Epithelial cell of esophagus (primary cell): Measurements from ENCODE around the gene KANTR.
A peak's percentile ranks its signal among the peaks of the same experiment; 100 is the strongest.

Experiments
- DNase-seq: peaks from one replicate; pipeline ENCODE4 v3.0.0; 2010; ENCODE audit warnings: low read depth
- H3K4me3 ChIP-seq: 2 replicates; pipeline ENCODE4 v1.5.1; 2011; ENCODE audit warnings: mild to moderate bottlenecking, low read length, control low read depth
- TF ChIP-seq, protein P1 (sequence below): IDR thresholded peaks from 2 replicates; pipeline ENCODE4 v1.5.1; 2011; ENCODE audit warnings: low read depth, mild to moderate bottlenecking, low read length, control low read depth, inconsistent platforms; ENCODE audit not compliant: insufficient read depth; ENCODE audit errors: missing control alignments

KANTR gene, protein sequence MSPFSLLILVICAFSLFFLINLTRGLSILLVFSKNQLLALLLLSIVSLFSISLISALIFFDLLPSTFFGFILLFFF

DNA sequence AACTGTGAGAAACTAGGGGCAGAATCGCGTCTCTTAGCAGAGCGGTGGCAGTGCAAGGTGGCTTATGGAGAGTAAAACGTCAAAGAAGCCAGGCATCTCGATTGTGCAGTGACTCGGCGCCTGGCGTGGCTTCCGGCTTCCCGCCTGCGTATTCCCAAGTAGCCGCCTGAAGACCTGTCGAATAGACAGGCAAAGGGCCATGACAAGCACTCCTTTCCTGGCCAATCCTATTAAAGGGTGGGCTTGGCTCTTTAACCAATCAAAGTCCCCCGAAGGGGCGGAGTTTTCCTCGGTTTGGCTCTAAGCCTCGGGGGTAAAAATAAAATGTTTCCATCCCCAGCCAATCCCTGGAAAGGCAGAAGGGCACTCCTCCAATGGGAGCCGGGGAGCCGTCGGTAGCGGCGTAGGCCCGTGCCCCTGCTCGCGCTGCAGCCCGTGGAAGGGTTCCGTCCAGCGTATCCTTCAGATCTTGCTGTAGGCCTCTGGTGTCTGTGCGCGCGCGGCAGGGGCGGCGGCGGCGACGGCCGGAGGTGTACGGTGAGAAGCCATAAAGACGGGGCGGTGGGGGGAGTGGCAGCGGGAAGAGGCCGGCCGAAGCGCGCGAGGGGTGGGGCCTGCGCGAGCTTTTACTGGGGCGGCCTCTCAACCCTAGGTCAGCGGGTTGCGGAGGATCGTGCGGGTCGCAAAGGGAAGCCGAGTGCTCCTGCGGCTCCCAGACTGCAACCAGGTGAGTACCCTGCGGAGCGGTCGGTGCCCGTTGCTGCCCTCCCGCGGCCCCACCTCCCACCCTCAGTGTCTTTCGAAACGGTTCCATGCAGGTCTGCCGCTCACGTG is at the start of gene KANTR:
Gene KANTR, plus strand, starts transcription at position 395 of the 834 bp plus-strand sequence. CDS start 30,131 bp downstream, outside the sequence.
- peak; percentile 93 for DNase-seq
- TF ChIP-seq, protein P1, sequence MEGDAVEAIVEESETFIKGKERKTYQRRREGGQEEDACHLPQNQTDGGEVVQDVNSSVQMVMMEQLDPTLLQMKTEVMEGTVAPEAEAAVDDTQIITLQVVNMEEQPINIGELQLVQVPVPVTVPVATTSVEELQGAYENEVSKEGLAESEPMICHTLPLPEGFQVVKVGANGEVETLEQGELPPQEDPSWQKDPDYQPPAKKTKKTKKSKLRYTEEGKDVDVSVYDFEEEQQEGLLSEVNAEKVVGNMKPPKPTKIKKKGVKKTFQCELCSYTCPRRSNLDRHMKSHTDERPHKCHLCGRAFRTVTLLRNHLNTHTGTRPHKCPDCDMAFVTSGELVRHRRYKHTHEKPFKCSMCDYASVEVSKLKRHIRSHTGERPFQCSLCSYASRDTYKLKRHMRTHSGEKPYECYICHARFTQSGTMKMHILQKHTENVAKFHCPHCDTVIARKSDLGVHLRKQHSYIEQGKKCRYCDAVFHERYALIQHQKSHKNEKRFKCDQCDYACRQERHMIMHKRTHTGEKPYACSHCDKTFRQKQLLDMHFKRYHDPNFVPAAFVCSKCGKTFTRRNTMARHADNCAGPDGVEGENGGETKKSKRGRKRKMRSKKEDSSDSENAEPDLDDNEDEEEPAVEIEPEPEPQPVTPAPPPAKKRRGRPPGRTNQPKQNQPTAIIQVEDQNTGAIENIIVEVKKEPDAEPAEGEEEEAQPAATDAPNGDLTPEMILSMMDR = no peak
- H3K4me3 ChIP-seq = peak within 1 kb of the TSS; percentile 67

DNA sequence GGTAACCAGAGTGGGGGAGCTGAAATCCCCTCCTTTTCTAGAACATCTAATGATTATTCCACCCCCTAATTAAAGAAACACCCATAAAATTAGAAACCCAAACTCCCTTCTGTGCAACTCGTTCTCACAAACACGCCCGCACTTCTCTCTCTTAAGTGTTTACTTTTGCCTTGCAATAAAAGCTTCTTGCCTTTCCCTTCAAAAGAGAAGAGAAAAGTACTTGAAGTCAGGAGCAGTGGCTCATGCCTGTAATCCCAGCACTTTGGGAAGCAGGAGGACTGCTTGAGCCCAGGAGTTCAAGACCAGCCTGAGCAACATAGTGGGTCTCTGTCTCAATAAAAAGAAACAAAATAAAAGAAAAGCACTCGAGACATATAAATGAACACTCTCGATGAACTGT is 48.9 kb upstream of the KANTR start:
- no peak overlapping the region for H3K4me3 ChIP-seq
- TF ChIP-seq, protein P1 = no peak
- no peak for DNase-seq

DNA sequence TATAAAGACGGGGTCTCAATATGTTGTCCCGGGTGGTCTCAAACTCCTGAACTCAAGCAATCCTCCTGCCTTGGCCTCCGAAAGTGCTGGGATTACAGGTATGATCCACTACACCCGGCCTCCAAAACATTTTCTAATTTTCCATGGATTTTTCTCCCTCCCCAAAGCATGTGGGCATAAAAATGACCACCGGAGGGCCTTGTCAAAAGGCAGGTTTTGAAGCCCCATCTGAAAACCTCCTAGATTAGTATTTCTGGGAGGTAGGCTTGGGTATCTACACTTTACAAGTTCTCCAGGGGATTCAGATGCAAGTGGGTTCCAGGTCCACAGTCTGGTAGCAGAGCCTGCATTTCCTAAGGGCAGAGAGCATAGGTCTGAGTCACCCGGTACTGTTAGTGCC is 46.7 kb upstream of the KANTR start:
- DNase-seq = no peak
- TF ChIP-seq, protein P1 = no peak
- no peak overlapping the region for H3K4me3 ChIP-seq

DNA sequence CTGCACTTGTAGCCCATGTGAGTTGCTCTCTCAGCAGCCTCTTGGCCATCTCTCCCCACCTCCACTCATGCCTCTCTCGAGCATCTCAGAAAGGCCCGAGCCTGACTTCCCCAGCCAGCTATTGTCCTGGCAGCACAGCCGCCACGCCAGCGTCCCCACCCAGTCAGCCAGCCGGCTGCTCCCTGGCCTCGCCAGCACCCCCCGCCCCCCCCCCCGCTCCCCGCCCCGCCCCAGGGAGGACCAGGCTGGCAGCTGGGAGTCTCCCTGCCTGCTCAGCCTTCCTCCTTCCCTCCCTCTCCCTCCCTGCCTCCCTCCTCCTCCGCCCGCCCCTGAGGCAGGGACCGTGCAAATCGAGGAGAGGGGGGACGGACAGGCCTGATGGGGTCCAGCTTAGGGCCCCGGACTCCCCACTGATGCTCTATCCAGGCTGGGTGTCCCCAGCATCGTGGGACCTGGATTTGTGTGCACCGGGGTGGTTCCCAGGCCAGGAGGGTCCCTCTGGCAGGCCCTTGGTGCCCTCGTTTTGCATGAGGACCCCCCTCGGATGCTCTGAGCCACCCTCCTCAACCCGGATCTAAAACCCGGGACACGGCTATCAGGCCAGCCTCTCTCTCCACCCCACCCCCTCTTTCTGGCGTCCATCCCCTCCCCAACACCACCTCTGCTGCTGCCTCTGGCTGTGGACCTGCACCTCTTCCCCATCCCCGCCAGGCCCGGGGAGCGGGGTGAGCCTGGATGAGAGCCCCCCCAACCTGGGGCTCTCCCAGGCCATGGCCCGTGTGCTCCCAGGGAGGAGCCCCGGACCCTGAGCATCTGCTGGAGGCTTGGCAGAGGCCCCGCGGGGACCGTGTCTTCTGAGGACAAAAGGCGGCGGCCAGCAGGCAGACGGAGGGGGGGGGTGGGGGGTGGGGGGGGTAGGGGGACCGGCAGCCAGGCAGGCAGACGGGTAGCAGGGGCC is 45.5 kb upstream of the KANTR start, which contains the start of gene GPR173:
Gene GPR173, plus strand, starts transcription at position 621 of the 958 bp plus-strand sequence. CDS start 27,833 bp downstream, outside the sequence.
- DNase-seq = peak; percentile 3
- H3K4me3 ChIP-seq = peak within 1 kb of the TSS; percentile 4
- TF ChIP-seq, protein P1 = no peak

DNA sequence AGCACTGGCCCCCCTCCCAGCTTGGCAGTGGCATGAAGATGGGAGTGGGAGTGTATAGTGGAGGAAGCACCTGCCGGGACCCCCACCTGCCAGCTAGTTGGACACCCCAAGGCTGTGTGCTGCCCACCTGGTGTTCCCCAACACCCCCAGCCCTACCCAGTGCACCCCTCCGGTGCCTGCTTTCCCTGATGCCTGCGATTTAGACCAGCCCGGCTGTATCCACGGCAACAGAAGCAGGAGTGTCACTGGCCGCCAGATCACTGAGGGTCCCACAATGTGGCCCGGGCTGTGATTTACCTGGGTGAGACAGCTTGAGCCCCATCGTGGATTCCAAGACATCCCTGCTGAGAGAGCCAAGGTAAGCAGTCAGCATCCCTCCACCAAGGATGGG is 44.8 kb upstream of the KANTR start:
- no peak overlapping the region for H3K4me3 ChIP-seq
- TF ChIP-seq, protein P1 = no peak
- no peak for DNase-seq

DNA sequence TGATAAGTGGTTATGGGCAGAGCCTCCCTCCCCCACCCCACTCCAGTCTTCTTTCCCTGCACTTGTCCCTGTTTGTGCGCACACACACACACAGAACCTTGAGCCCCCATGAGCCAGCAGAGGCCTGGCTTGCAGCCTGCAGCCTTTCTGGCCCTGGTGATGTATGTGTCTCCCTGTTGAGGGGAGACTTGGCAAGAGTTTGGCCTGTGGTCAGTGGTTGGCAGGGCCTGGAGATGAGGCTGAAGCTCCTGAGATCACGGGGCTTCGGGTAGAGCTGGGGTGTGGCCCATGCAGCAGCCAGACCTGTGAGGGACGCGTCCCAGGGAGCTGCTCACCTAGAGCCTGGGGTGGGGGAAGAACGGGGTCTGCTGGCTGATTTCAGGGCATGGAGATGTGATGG is 43.1 kb upstream of the KANTR start:
- no peak for DNase-seq
- H3K4me3 ChIP-seq = no peak overlapping the region
- TF ChIP-seq, protein P1 = no peak
